OCI-LY1 (cell line): ENCODE measurements around the gene GLYATL1B.

Experiments used
- CTCF ChIP-seq: fragments of 200-600 bp; sonication (generic), shearing (Covaris generic); IDR thresholded peaks from 2 replicates; pipeline ENCODE4 v1.5.1; 2017; ENCODE audit warnings: mild to moderate bottlenecking, antibody characterized with exemption, low read length, moderate library complexity, mixed read lengths
- EZH2 ChIP-seq: fragments of 200-600 bp; sonication (generic), shearing (Covaris generic); IDR thresholded peaks from 2 replicates; pipeline ENCODE4 v1.8.0; 2017; ENCODE audit warnings: borderline replicate concordance, mixed run types, mild to moderate bottlenecking, antibody characterized with exemption, low read length, moderate library complexity, mixed read lengths

DNA sequence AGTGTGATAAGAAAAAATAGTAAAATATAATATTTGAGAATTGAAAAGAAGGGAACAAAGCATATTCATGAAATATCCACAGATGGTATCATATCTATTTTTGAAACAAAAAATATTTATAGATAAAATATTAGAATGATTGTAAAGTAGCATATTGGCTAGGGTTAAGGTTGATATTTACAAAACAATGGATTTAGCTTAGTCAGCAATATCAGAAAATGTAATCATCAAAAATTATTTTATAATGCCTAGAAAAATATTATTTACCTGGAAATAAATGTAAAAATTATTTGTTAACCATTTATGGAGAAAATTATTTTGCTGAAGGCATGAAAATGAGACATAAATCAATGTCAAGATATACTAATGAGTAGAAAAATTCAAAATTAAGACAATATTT is 33.7 kb downstream of the GLYATL1B start:
- no peak for TF ChIP-seq CTCF
- no peak for TF ChIP-seq EZH2
